ENCODE measurements around the gene ITIH6. TPM values are rescaled to one million over a fixed set of nuclear protein-coding genes. Genes with fewer than 3 reads are reported as not detected.

ITIH6 gene
- total RNA-seq, 2 donors from 2014 or later: not detected

- peak overlapping the region; percentile 93 for H3K27ac ChIP-seq (ENCODE audit: low read depth, low read length)
- no peak for TF ChIP-seq CTCF (conservative IDR thresholded peaks at IDR 0.05)
- H3K4me3 Mint-ChIP-seq: peak overlapping the region; percentile 91
- no peaks in the 10 kb centered on the region for H3K9me3 ChIP-seq (ENCODE audit: control insufficient read depth, low read length)
- H3K36me3 ChIP-seq (ENCODE audit: control insufficient read depth, insufficient read depth, low read length): peaks cover 41% of the 10 kb centered on the region
- DNase-seq: peak; percentile 97
- H3K9me3 Mint-ChIP-seq: peaks cover 70% of the 10 kb centered on the region
- peak overlapping the region; percentile 97 for H3K27ac Mint-ChIP-seq
- H3K4me3 ChIP-seq (ENCODE audit: low read length): peak overlapping the region; percentile 97
- peak overlapping the region; percentile 87 for H3K9ac ChIP-seq (ENCODE audit: extremely low read depth, low read length, poor library complexity, severe bottlenecking)
- H3K4me1 Mint-ChIP-seq: peaks cover 8% of the 10 kb centered on the region
- peaks cover 38% of the 10 kb centered on the region for H3K36me3 Mint-ChIP-seq (ENCODE audit: low read depth)
- H3K4me1 ChIP-seq (ENCODE audit: control insufficient read depth, insufficient read depth, low read length): no peaks in the 10 kb centered on the region
- H3K27me3 ChIP-seq (ENCODE audit: control insufficient read depth, insufficient read depth, low read length, poor library complexity, severe bottlenecking): no peaks in the 10 kb centered on the region
- H3K27me3 Mint-ChIP-seq (ENCODE audit: insufficient read depth): no peaks in the 10 kb centered on the region
- 1 to 7% methylated on average over 3 to 36 of the region's 38 CpGs for WGBS, 2 experiments (ENCODE audit: insufficient coverage in 1 of 2, insufficient read length in 1 of 2)
Observed at GRCh38 chrX:54808605-54809483, 10.8 kb upstream of the ITIH6 start.

- H3K27me3 Mint-ChIP-seq (ENCODE audit: insufficient read depth): no peaks in the 10 kb centered on the region
- no peak for TF ChIP-seq CTCF (conservative IDR thresholded peaks at IDR 0.05)
- H3K9me3 Mint-ChIP-seq: peaks cover 71% of the 10 kb centered on the region
- DNase-seq: peak; percentile 89
- WGBS, 2 experiments (ENCODE audit: insufficient coverage in 1 of 2, insufficient read length in 1 of 2): 0% methylated on average over 22 of the region's 23 CpGs; no CpG with 5 or more reads in 1 of the 2 experiments
- H3K4me3 Mint-ChIP-seq: peak overlapping the region; percentile 91
- peaks cover 31% of the 10 kb centered on the region for H3K36me3 Mint-ChIP-seq (ENCODE audit: low read depth)
- no peaks in the 10 kb centered on the region for H3K9me3 ChIP-seq (ENCODE audit: control insufficient read depth, low read length)
- H3K4me1 Mint-ChIP-seq: peaks cover 12% of the 10 kb centered on the region
- no peaks in the 10 kb centered on the region for H3K4me1 ChIP-seq (ENCODE audit: control insufficient read depth, insufficient read depth, low read length)
- H3K9ac ChIP-seq (ENCODE audit: extremely low read depth, low read length, poor library complexity, severe bottlenecking): peak overlapping the region; percentile 75
- peak overlapping the region; percentile 97 for H3K4me3 ChIP-seq (ENCODE audit: low read length)
- H3K27ac ChIP-seq (ENCODE audit: low read depth, low read length): peak overlapping the region; percentile 93
- H3K36me3 ChIP-seq (ENCODE audit: control insufficient read depth, insufficient read depth, low read length): peaks cover 34% of the 10 kb centered on the region
- no peaks in the 10 kb centered on the region for H3K27me3 ChIP-seq (ENCODE audit: control insufficient read depth, insufficient read depth, low read length, poor library complexity, severe bottlenecking)
- H3K27ac Mint-ChIP-seq: peak overlapping the region; percentile 97
Observed at GRCh38 chrX:54808109-54808604, 10.1 kb upstream of the ITIH6 start.

GRCh38 chrX:54807524-54808108 is 9.6 kb upstream of the ITIH6 start, which contains the start of gene MAGED2:
Gene MAGED2, plus strand, starts transcription at chrX:54807745. Its CDS starts 1,587 bp downstream, at chrX:54809332.
- peak within 1 kb of the TSS; percentile 97 for H3K4me3 ChIP-seq (ENCODE audit: low read length)
- peak; percentile 57 for DNase-seq
- H3K36me3 Mint-ChIP-seq (ENCODE audit: low read depth): peaks cover 28% of the 10 kb centered on the region
- no peaks in the 10 kb centered on the region for H3K27me3 ChIP-seq (ENCODE audit: control insufficient read depth, insufficient read depth, low read length, poor library complexity, severe bottlenecking)
- peaks cover 29% of the 10 kb centered on the region for H3K36me3 ChIP-seq (ENCODE audit: control insufficient read depth, insufficient read depth, low read length)
- 0% methylated on average over 3 to 17 of the region's 17 CpGs for WGBS, 2 experiments (ENCODE audit: insufficient coverage in 1 of 2, insufficient read length in 1 of 2)
- H3K9ac ChIP-seq (ENCODE audit: extremely low read depth, low read length, poor library complexity, severe bottlenecking): peak within 1 kb of the TSS; percentile 75
- H3K27ac Mint-ChIP-seq: peak within 1 kb of the TSS; percentile 97
- H3K9me3 ChIP-seq (ENCODE audit: control insufficient read depth, low read length): no peaks in the 10 kb centered on the region
- peak within 1 kb of the TSS; percentile 93 for H3K27ac ChIP-seq (ENCODE audit: low read depth, low read length)
- peak within 1 kb of the TSS; percentile 91 for H3K4me3 Mint-ChIP-seq
- no peaks in the 10 kb centered on the region for H3K27me3 Mint-ChIP-seq (ENCODE audit: insufficient read depth)
- H3K4me1 ChIP-seq (ENCODE audit: control insufficient read depth, insufficient read depth, low read length): no peaks in the 10 kb centered on the region
- peaks cover 12% of the 10 kb centered on the region for H3K4me1 Mint-ChIP-seq
- no peak for TF ChIP-seq CTCF (conservative IDR thresholded peaks at IDR 0.05)
- H3K9me3 Mint-ChIP-seq: peaks cover 69% of the 10 kb centered on the region
